GM12875 (cell line): ENCODE results near the gene SP1.
A peak's percentile ranks its signal among the peaks of the same experiment; 100 is the strongest.
"Not testable (repeated sequence)": the region's sequence is repeated elsewhere in the genome, so short reads cannot be mapped to it uniquely, and the experiment has no call there.

Experiments used
- H3K4me3 ChIP-seq: one replicate; pipeline ENCODE4 v1.5.1; 2011; ENCODE audit warnings: low read depth, low read length, control low read depth
- CTCF ChIP-seq: IDR thresholded peaks from 2 replicates; pipeline ENCODE4 v1.5.1; 2011; ENCODE audit warnings: low read depth, mild to moderate bottlenecking, control low read depth, inconsistent platforms, low read length, moderate library complexity, borderline replicate concordance; ENCODE audit not compliant: insufficient read depth

SP1 gene

GRCh38 chr12:53379389-53380103 is 430 bp upstream of the SP1 start:
- TF ChIP-seq CTCF = no peak
- H3K4me3 ChIP-seq = peak overlapping the region; percentile 57

GRCh38 chr12:53380794-53381730 is 1.1 kb downstream of the SP1 start:
- H3K4me3 ChIP-seq = peak overlapping the region; percentile 50
- no peak for TF ChIP-seq CTCF

- TF ChIP-seq CTCF = peak; percentile 43
- no peak overlapping the region for H3K4me3 ChIP-seq
Measured at GRCh38 chr12:53381731-53382630, 2.0 kb downstream of the SP1 start.

- TF ChIP-seq CTCF = no peak
- H3K4me3 ChIP-seq = no peak overlapping the region
Measured at GRCh38 chr12:53383258-53383657, 3.3 kb downstream of the SP1 start.

GRCh38 chr12:53386381-53386780 is 6.4 kb downstream of the SP1 start:
- not testable (repeated sequence) for H3K4me3 ChIP-seq

- H3K4me3 ChIP-seq = no peak overlapping the region
- no peak for TF ChIP-seq CTCF
Measured at GRCh38 chr12:53388932-53389331, 9.0 kb downstream of the SP1 start.

GRCh38 chr12:53389702-53390101 is 9.7 kb downstream of the SP1 start:
- TF ChIP-seq CTCF = no peak
- no peak overlapping the region for H3K4me3 ChIP-seq
